GM21528 (cell line): ENCODE measurements around the gene MRPL55.

Source experiments
- ATAC-seq: cut with Tn5 transposase; IDR thresholded peaks from one replicate; pipeline ENCODE4 v1.9.1; 2021; ENCODE audit warnings: mild to moderate bottlenecking, moderate library complexity; ENCODE audit not compliant: unreplicated experiment, low FRiP score

The MRPL55 gene

GRCh38 chr1:228060458-228061190, 48.5 kb downstream of the MRPL55 start:
- ATAC-seq: no peak

GRCh38 chr1:228059634-228060457, 49.3 kb downstream of the MRPL55 start:
- no peak for ATAC-seq

- no peak for ATAC-seq
These were observed 50.0 kb downstream of the MRPL55 start for GRCh38 chr1:228058949-228059633.

GRCh38 chr1:228058172-228058948, 50.7 kb downstream of the MRPL55 start:
- no peak for ATAC-seq
